Stimulated activated CD4-positive, alpha-beta T cell treated with anti-CD3 and anti-CD28 coated beads, Interleukin-2, amount 100 ng/mL, for 48 hours (primary cell): ENCODE measurements around the gene NRG3.

Experiments
- DNase-seq, 2 donors: peaks; one replicate each; pipeline ENCODE4 v3.0.0-alpha.2; 2020

Gene NRG3

GRCh38 chr10:82506680-82507376 lies 631.8 kb downstream of the NRG3 start:
- DNase-seq = no peak

GRCh38 chr10:82515256-82515655 lies 640.3 kb downstream of the NRG3 start:
- DNase-seq = no peak

GRCh38 chr10:82529062-82529461 lies 654.1 kb downstream of the NRG3 start:
- DNase-seq = no peak

GRCh38 chr10:82535457-82535856 lies 660.5 kb downstream of the NRG3 start:
- DNase-seq = no peak

DNA sequence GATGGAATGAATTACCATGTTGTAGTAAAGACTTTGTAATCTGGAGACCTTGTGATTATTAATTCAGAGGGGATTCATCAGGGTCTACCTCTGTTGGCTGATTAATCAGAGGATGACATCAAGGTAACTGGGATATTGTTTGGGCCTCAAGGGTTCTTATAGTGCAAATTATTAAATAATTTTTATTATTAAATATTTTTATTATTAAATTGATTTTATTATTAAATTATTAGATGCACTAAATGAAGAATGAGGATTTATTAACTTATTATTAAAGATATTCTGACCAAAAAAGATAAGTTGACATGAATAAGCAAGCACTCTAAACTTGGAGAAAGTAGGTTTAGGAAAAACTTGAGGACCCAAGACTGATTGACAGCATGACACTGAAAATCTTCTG lies 661.7 kb downstream of the NRG3 start:
- DNase-seq = no peak

GRCh38 chr10:82538272-82538671 lies 663.3 kb downstream of the NRG3 start:
- DNase-seq = no peak

GRCh38 chr10:82543631-82544030 lies 668.6 kb downstream of the NRG3 start:
- no peak for DNase-seq

GRCh38 chr10:82544377-82544776 lies 669.4 kb downstream of the NRG3 start:
- DNase-seq = no peak

DNA sequence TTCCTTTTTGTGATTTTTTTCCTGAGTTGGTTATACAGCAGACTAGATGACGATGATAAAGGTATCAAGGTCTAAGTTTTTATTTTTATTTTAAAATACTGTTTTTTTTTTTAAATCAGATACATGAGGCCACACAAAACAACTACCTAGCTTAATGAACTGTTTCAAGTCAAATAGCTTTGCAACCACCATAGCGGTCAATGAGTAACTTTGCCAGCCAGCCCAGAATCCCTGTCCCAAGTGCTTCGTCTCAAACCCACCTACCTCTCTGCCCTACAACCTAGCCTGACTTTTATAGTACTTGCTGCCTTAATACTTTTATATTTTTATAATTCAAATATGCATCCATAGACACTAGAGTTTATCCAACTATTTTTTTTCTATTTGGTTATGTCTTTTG lies 676.5 kb downstream of the NRG3 start:
- DNase-seq = no peak

DNA sequence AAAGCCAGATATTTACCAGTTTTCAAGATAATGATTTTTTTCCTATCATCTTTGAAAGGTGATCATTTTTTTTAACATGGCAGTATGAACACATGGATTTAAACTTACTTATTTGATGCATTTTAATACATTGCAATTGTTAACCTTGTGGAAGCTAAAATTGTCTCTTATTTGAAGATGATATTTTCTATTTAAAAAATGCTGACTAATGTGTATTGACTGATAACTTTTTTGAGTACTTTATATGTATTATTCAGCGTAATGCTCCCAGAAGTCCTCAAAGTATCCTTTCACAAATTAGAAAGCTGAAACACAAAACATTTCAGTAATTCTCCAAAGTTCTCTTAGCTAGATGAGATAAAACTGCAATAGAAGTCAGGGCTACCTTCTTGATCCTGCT lies 677.3 kb downstream of the NRG3 start:
- DNase-seq = no peak

DNA sequence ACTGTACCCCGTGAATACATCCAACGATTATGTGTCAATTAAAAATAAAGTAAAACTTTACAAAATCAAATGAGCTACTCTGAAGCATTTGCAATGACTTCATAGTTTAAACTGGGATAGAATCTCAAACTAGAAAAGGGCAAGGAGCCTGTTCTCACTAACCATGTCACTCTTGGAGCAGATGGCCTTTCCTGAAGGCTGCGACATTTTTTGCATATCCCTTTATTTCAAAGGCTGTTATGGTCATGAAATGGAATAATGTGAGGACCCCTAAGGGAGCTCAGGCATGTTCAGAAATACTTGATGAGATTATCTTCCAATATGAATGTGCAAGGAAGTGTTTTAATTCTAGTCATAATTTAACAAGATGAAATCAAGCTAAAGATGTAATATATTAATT lies 679.4 kb downstream of the NRG3 start:
- DNase-seq = no peak

DNA sequence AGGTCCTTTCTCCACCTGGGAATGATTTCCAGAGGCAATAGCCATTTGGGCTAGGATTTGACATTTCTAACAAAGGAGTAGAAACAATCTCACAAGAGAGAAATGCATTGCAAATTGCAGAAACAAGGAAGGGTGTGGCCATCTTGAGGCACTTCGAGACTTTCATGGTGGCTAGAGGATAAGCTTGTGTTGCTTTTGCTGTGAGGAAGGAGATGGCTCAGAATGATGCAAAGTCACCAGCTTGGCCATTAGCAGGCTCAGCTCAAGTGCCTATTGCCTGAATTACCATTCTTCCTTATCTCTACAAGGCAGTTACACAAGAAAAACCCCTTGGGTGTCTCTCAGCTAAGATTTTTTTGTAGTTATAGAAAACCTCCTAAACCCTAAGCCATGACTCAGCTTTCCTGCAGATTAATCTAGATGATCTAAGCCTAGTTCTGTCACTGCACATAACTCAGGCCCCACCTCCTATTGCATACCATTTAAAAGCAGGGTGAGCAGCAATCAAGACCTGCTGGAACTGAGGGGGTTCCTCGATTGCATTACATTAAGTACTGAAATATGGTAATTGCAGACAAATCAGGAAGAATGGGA lies 683.1 kb downstream of the NRG3 start:
- no peak for DNase-seq

- no peak for DNase-seq
These were observed 689.6 kb downstream of the NRG3 start for GRCh38 chr10:82564353-82565196.

DNA sequence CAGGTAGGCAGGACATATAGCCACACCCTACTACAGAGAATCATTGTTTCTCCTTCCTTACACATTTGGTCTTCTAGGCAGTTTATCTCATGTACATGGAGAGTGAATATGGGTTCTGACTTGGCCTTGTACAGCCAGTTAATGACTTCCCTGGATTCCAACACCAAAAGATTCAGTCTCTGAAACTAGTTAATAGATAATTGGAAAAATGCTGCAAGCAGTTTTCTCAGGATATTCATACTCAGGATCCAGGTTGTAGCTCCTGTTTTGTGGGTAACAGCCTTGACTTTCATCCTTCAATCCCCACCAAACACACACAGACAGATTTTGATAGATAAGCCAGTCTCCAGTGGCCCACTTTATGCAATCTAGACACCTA lies 690.2 kb downstream of the NRG3 start:
- DNase-seq = no peak

DNA sequence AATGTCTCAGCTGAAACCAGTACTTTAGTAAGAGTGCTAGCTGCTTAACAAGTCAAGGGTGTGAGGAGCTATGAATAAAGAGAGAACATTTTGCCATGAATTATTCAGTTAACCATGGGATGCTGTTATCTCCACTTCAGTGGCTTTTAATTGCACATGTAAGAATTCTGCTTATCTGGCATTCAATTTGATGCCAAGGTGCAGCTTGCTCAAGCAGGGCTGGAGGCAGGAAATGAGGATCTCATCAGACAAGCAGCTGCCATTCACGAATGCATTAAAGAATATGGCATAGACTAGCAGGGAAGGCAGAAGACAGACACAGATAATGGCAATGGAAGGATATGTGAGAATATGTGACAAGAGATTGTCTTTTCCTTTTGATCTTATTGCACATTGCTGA lies 697.8 kb downstream of the NRG3 start:
- no peak for DNase-seq

DNA sequence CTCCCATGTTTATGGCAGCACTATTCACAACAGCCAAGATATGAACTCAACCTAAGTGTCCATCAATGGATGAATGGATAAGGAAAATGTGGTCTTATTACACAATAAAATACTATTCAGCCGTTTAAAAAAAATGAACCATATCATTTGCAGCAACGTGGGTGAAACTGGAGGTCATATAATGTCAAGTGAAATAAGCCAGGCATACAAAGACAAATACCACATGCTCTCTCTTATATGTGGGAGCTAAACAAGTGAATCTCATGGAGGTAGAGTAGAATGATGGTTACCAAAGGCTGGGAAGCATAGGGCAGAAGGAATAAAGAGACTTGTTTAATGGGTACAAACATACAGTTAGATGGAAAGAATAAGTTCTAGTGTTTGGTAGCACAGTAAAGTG lies 699.1 kb downstream of the NRG3 start:
- no peak for DNase-seq

DNA sequence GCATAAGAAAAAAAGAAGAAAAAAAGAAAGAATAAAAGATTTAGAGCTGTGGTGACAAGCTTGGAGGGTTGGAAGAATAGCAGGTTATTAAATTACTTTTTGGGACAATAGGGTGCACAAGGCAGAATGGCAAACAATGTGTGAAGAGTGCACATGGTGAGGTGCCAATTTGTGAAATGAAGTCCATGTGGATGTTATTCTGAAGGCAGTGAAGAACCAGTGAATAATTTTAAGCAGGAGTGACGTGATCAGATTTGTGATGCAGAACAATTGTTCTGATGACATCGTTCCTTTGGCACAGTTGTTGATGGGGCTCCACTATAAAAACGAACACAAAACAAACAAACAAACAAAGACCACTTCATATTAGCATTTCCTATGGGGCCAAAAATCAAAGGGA lies 700.3 kb downstream of the NRG3 start:
- DNase-seq = no peak

DNA sequence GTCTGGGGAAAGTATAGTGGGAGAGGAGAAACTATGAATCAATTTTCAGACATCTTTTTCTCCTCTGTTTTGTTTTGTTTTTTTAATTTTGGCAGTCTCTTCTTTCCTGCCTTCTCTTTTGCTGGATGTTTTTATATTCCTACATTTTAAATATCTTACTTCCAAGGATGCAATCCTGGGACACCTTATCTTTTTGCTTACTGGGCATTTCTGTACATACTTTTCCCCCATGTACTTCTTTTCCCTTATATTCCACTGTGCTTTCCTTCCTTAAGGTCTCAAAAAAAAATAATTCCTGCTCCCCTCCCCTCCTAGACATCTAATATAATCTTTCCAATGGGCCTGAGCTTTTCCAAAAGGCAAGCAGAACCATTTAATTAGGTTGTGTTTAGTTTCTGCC lies 701.1 kb downstream of the NRG3 start:
- no peak for DNase-seq

GRCh38 chr10:82581940-82582339 lies 706.9 kb downstream of the NRG3 start:
- DNase-seq = no peak

DNA sequence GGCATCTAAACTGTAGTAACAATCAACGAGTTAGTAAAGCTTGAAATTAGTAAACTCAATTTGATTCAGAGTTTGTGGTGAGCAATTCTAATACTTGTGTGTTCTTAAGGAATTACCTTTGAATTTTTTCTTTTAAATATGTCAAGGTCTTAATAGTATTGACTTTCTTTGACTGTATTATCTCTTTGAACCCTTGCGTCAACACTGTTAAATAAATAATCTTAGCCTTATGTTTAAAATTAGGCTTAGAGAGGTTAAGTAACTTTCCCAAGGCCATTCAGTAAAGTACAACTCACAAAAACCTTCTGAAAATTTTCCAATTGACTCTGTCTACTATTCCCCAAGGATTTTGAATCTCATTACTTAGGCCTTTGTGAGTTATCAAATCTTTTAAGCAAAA lies 716.4 kb downstream of the NRG3 start:
- DNase-seq = no peak

GRCh38 chr10:82597840-82598239 lies 722.8 kb downstream of the NRG3 start:
- DNase-seq = no peak

GRCh38 chr10:82609845-82610244 lies 734.9 kb downstream of the NRG3 start:
- DNase-seq = no peak

GRCh38 chr10:82618007-82618406 lies 743.0 kb downstream of the NRG3 start:
- DNase-seq = no peak

DNA sequence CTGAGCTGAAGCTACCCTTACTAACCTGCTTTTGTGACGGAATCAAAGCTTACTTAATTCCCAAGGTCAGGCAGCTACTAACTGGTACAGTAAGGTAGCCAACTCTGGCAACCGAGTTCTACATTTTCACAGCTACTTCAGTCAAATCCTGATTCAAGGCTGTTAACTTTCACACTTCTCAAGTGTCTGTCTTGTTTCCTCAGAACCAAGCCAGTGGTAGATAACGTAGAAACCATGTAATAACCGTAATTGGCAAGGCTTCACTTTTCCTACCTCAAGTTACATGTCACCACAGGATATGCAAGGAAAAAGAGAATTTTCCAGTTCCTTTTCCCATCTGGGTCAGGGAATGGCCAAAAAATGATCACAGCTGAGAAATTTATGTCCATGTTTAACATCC lies 746.7 kb downstream of the NRG3 start:
- no peak for DNase-seq
